Measurements from ENCODE around the gene PCSK4.
"Not testable (repeated sequence)": the region's sequence is repeated elsewhere in the genome, so short reads cannot be mapped to it uniquely, and the experiment has no call there.

Gene PCSK4

GRCh38 chr19:1522061-1522460 is 31.9 kb upstream of the PCSK4 start:
- DNase-seq = peak in 2 of 51 donors; percentile 33

GRCh38 chr19:1521636-1522035 is 31.5 kb upstream of the PCSK4 start:
- peak in 46 of 51 donors; percentile 2 to 88 (median 56) for DNase-seq

- no peak for DNase-seq
Observed at GRCh38 chr19:1520203-1520780, 30.1 kb upstream of the PCSK4 start.

- DNase-seq = not testable (repeated sequence)
Observed at GRCh38 chr19:1519802-1520201, 29.7 kb upstream of the PCSK4 start.

- no peak for DNase-seq
Observed at GRCh38 chr19:1518471-1518870, 28.3 kb upstream of the PCSK4 start.

GRCh38 chr19:1516395-1516753 is 26.2 kb upstream of the PCSK4 start:
- no peak for DNase-seq

GRCh38 chr19:1514986-1515721 is 25.0 kb upstream of the PCSK4 start:
- DNase-seq = no peak

- DNase-seq = no peak
Observed at GRCh38 chr19:1514295-1514661, 24.1 kb upstream of the PCSK4 start.

- peak in 1 of 51 donors; percentile 6 for DNase-seq
Observed at GRCh38 chr19:1513499-1514294, 23.5 kb upstream of the PCSK4 start.

GRCh38 chr19:1512671-1513498 is 22.7 kb upstream of the PCSK4 start, which contains the start of gene ADAMTSL5:
ADAMTSL5 (minus strand) TSS chr19:1513019; CDS start chr19:1510943, 2,076 bp downstream.
- DNase-seq = peak in 1 of 51 donors; percentile 13

GRCh38 chr19:1511318-1512317 is 21.5 kb upstream of the PCSK4 start:
- no peak for DNase-seq

GRCh38 chr19:1510807-1511206 is 20.7 kb upstream of the PCSK4 start:
- no peak for DNase-seq

- no peak for DNase-seq
Observed at GRCh38 chr19:1510442-1510806, 20.3 kb upstream of the PCSK4 start.

- DNase-seq = no peak
Observed at GRCh38 chr19:1509602-1510441, 19.7 kb upstream of the PCSK4 start.

GRCh38 chr19:1508507-1508856 is 18.3 kb upstream of the PCSK4 start:
- no peak for DNase-seq

GRCh38 chr19:1507763-1508506 is 17.8 kb upstream of the PCSK4 start:
- peak; percentile 53 to 96 (median 89) for DNase-seq

- DNase-seq = peak in 1 of 51 donors; percentile 37
Observed at GRCh38 chr19:1507192-1507660, 17.1 kb upstream of the PCSK4 start.

All from hypothalamus (tissue), 51 donors.